Uterus (tissue), 4 donors: Measurements from ENCODE around the gene RASGEF1C. TPM values are rescaled to one million over a fixed set of nuclear protein-coding genes. Genes with fewer than 3 reads are reported as not detected.

Experiments used
- DNase-seq, 2 donors: peaks; one replicate each; pipeline ENCODE4 v3.0.0-alpha.2; 2019 to 2020
- H3K27ac ChIP-seq, 2 donors: fragments of 200-600 bp; sonication (generic); 1 replicate in 1 of 2; 2 replicates in 1 of 2; pipeline ENCODE4 v1.5.1; 2016 to 2018
- H3K27me3 ChIP-seq, 2 donors: fragments of 200-600 bp; sonication (generic); one replicate each; pipeline ENCODE4 v1.5.1; 2018 to 2019; ENCODE audit warnings: control low read depth in 1 of 2
- H3K36me3 ChIP-seq, 2 donors: fragments of 200-600 bp; sonication (generic); one replicate each; pipeline ENCODE4 v1.5.1; 2019; ENCODE audit warnings: control low read depth in 1 of 2
- H3K4me1 ChIP-seq, 2 donors: fragments of 200-600 bp; sonication (generic); one replicate each; pipeline ENCODE4 v1.5.1; 2018 to 2019; ENCODE audit warnings: control low read depth in 1 of 2
- H3K4me3 ChIP-seq, 2 donors: fragments of 200-600 bp; sonication (generic); 1 replicate in 1 of 2; 2 replicates in 1 of 2; pipeline ENCODE4 v1.5.1; 2018 to 2019; ENCODE audit warnings: mild to moderate bottlenecking in 1 of 2
- H3K9me3 ChIP-seq, 2 donors: fragments of 200-600 bp; sonication (generic); one replicate each; pipeline ENCODE4 v1.5.1; 2019; ENCODE audit warnings: control low read depth in 1 of 2
- POLR2A ChIP-seq, 2 donors: fragments of 450-650 bp; IDR thresholded peaks; one replicate each; pipeline ENCODE4 v1.6.1; 2016; ENCODE audit warnings: antibody characterized with exemption in 2 of 2, mild to moderate bottlenecking in 1 of 2, moderate library complexity in 1 of 2
- intact Hi-C: fragments of 100-400 bp; cut with DNase I; formaldehyde crosslinking; loops from one replicate; pipeline ENCODE4 v1.15.1; 2023; ENCODE audit warnings: low total_unique reads
- total RNA-seq, 4 donors: library from RNA; depleted of rRNA in 3 of 4; stranded (reverse); fragments of >200 nt in 3 of 4; gene quantifications; one replicate each; pipeline versions ENCODE4 v1.1.0 to v1.2.4, GENCODE V29; 2014 to 2023
- TF ChIP-seq, protein P1 (sequence below), 4 experiments: fragments of 200-600 bp in 2 of 4; fragments of 450-650 bp in 2 of 4; sonication (generic) in 2 of 4; IDR thresholded peaks; one replicate each; pipeline ENCODE4 v1.5.1; 2016 to 2019; ENCODE audit warnings: antibody characterized with exemption in 4 of 4, mild to moderate bottlenecking in 2 of 4, moderate library complexity in 1 of 4
- donor health status: DM: yes; HTN: yes; CAD: no.

Gene RASGEF1C
- total RNA-seq, 4 donors from 2014 or later = 1.2 TPM; not detected in 3

DNA sequence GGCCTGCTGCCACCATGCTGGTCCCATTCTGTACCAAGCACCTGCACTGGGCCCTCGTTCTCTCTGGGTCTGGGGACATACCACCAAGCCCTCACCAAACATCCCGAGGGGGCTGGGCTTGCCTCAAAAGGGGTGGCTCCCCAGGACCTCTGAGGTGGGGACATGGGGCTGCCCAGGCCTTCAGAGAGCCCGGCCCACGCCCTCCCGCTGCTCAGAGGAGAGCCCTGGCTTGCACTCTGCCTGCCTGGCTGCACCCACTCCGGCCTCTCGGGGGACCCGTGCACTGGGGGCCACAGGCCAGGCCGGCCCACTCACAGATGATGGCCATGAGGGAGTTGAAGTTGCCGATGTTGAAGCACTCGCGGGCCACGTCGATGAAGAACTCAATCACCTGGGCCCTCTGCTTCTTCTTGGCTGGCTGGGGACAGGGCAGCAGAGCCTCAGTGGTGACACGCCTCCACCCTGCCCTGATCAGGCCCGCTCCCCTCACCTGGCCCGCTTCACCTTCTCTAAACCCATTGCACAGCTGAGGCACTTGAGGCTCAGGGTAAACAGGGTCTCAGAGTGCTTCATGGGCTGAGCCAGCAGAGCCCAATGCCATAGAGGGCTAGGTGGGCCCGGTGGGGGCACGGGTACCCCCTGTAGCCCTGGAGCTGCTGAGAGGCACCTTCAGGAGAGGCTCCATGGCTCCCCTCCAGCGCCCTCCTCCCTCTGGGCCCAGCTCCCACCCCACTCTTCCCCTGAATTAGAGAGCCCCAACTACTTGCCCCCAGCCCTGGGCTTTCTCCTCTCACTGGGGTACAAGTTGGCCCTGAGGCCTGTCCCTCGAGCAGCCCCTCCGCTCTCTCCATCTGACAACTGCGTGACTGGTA, 89.7 kb downstream of the RASGEF1C start:
- peak in 1 of 2 donors; percentile 5 for DNase-seq
- H3K36me3 ChIP-seq = no peaks in the 10 kb centered on the region
- TF ChIP-seq POLR2A (IDR thresholded peaks at IDR 0.05) = no peak
- TF ChIP-seq, protein P1, sequence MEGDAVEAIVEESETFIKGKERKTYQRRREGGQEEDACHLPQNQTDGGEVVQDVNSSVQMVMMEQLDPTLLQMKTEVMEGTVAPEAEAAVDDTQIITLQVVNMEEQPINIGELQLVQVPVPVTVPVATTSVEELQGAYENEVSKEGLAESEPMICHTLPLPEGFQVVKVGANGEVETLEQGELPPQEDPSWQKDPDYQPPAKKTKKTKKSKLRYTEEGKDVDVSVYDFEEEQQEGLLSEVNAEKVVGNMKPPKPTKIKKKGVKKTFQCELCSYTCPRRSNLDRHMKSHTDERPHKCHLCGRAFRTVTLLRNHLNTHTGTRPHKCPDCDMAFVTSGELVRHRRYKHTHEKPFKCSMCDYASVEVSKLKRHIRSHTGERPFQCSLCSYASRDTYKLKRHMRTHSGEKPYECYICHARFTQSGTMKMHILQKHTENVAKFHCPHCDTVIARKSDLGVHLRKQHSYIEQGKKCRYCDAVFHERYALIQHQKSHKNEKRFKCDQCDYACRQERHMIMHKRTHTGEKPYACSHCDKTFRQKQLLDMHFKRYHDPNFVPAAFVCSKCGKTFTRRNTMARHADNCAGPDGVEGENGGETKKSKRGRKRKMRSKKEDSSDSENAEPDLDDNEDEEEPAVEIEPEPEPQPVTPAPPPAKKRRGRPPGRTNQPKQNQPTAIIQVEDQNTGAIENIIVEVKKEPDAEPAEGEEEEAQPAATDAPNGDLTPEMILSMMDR (IDR thresholded peaks at IDR 0.05) = no peak
- H3K4me1 ChIP-seq = no peaks in the 10 kb centered on the region
- H3K4me3 ChIP-seq = no peak overlapping the region
- peaks cover 0 to 4% of the 10 kb centered on the region in 2 donors for H3K27me3 ChIP-seq
- H3K27ac ChIP-seq = no peak overlapping the region
- intact Hi-C loops = no loop called here
- H3K9me3 ChIP-seq = no peaks in the 10 kb centered on the region

DNA sequence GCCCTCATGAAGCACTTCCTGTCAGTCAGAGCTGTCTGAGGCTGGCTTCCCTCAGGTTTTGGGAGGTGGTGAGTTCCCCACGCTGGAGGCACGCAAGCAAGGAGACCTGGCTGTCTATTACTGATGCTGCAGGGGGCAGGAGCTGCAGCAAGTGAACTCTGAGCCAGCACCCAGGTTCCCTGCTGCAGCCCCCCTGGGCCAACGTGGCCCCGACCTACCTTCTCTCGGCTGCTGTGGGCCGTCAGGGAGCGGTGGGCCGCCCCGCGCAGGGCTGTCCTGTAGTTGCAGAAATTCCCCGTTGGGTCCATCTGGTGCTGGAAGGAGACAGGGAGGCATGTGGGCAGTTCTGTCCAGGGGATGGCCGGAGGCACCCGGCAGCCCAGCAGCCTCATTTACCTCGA, 90.6 kb downstream of the RASGEF1C start:
- DNase-seq = no peak
- no peak for TF ChIP-seq POLR2A (IDR thresholded peaks at IDR 0.05)
- TF ChIP-seq, protein P1 (IDR thresholded peaks at IDR 0.05) = no peak
- Histone ChIP-seq H3K36me3 (no peaks in the 10 kb centered on the region), H3K27ac (no peak overlapping the region), H3K27me3 (peaks cover 0 to 4% of the 10 kb centered on the region in 2 donors), H3K9me3 (no peaks in the 10 kb centered on the region), H3K4me1 (no peaks in the 10 kb centered on the region), H3K4me3 (no peak overlapping the region)
- intact Hi-C loops = no loop called here

DNA sequence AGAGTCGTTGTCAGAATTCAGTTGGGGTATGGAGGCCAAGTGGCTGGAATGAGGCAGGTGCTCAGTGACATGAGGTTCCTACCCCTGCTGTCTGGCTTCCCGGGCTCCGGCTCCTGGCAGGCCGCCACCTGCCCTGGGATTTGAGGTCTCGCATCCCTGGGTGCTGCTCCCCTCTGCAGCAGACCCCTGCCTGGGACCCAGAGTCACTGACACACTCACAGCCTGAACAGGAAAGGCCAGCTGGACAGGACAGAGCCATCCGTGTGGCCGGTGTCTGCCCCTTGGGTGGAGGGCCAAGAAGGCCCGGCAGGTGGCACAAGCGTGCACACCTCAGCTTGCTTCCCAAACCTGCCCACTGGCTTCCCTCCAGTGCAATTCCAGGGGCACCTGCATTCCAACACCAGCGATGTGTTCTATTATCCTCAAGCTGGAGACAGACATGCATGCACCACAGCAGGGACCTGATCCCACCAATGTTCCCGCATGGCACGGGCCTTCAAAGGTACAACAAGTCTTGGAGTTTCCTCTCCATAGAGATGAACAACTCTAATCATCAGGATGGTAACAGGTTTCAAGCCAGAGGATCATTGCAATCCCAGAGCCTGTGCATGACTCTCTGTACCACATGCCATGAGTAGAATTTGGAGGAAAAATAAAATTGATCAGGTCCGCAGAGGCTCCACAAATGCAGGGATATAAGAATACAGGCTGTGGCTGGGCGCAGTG, 91.8 kb downstream of the RASGEF1C start:
- DNase-seq = peak in 1 of 2 donors; percentile 5

DNA sequence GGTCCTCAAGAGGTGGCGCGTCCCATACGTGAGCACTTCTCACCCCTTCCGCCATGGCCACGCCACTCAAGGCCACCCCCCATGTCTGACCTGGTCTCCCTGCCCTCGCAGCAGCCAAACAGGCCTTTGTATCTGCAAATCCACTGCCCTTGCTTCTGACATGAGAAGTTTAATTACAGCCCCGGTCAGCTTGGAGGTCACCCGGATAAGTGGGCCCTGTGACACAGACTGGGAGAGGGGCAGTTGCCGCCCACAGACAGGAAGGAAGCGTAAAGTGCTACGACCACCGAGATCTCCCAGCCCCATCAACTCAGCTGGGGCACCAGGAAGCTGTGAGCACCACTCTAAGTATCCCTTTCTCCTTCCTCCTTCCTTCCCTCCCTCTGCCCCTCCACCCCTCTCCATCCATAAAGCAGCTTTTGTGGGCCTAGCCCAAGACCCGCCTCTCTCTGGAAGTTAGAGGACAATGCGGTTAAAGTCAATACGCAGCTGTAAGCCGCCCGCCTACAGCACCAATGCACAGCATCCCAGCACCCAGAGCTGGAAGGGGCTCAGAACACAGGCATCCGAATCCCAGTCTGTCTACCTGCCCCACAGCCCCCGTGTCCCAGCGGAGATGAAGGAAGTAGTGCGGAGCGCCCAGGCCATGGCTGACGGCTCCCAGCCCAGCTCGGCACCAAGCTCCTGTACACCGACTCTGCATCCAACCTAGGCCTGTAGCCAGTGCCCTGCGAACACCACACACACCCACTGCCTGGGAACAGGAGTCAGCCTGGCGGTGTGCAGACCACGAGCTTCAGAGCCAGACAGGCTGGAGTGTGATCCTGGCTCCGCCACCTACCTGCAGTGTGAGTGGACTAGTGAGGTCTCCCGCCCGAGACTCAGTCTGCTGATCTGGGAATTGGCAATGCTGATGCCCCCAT, 92.7 kb downstream of the RASGEF1C start:
- Histone ChIP-seq H3K27ac (no peak overlapping the region), H3K27me3 (no peaks in the 10 kb centered on the region), H3K4me3 (no peak overlapping the region), H3K36me3 (no peaks in the 10 kb centered on the region), H3K9me3 (no peaks in the 10 kb centered on the region), H3K4me1 (no peaks in the 10 kb centered on the region)
- TF ChIP-seq, protein P1 (IDR thresholded peaks at IDR 0.05) = no peak
- intact Hi-C loops = no loop called here
- DNase-seq = peak in 1 of 2 donors; percentile 9

More for the DNA sequence above, 91.8 kb downstream of the RASGEF1C start:
- TF ChIP-seq POLR2A (IDR thresholded peaks at IDR 0.05) = no peak
- TF ChIP-seq, protein P1 (IDR thresholded peaks at IDR 0.05) = no peak
- no peaks in the 10 kb centered on the region for H3K4me1 ChIP-seq
- no peaks in the 10 kb centered on the region for H3K27me3 ChIP-seq
- no peak overlapping the region for H3K4me3 ChIP-seq
- H3K36me3 ChIP-seq = no peaks in the 10 kb centered on the region
- H3K9me3 ChIP-seq = no peaks in the 10 kb centered on the region
- intact Hi-C loops = no loop called here
- no peak overlapping the region for H3K27ac ChIP-seq
